Measurements from ENCODE around the gene ZFHX2.

Gene ZFHX2

GRCh38 chr14:23582906-23583760 is 31.6 kb upstream of the ZFHX2 start:
- no peak overlapping the region for H3K4me3 ChIP-seq (ENCODE audit: low read length)
- no peak overlapping the region for H3K27ac ChIP-seq (ENCODE audit: low read length)
- no peaks in the 10 kb centered on the region for H3K36me3 ChIP-seq (replicated peaks; ENCODE audit: insufficient read depth, low read length)
- no peak overlapping the region for H3K4me2 ChIP-seq (ENCODE audit: low read depth, low read length)
- no peaks in the 10 kb centered on the region for H3K79me2 ChIP-seq (ENCODE audit: low read length)
- no peaks in the 10 kb centered on the region for H3K9me3 ChIP-seq (replicated peaks; ENCODE audit: insufficient read depth, low read length)
- no peaks in the 10 kb centered on the region for H3F3A ChIP-seq (ENCODE audit: insufficient read depth, low read length)
- DNase-seq: no peak
- H3K27me3 ChIP-seq (replicated peaks; ENCODE audit: insufficient read depth, low read length): 0 out of 2 replicates have a peak, but pooled peaks cover 8% of the 10 kb centered on the region
- no peaks in the 10 kb centered on the region for H3K9me2 ChIP-seq (replicated peaks; ENCODE audit: insufficient read depth, low read length)
- no peak for TF ChIP-seq CTCF (IDR thresholded peaks at IDR 0.05; ENCODE audit: low read length)
- TF ChIP-seq EZH2phosphoT487 (IDR thresholded peaks at IDR 0.05; ENCODE audit: low read length): no peak
- no peak for TF ChIP-seq EZH2 (optimal IDR thresholded peaks at IDR 0.05; ENCODE audit: low read depth, low read length)
- no peak overlapping the region for H3K9ac ChIP-seq (ENCODE audit: low read length)
- H3K4me1 ChIP-seq (ENCODE audit: low read length): no peaks in the 10 kb centered on the region
- H4K20me1 ChIP-seq (ENCODE audit: insufficient read depth, low read length): no peaks in the 10 kb centered on the region
- H2AFZ ChIP-seq (ENCODE audit: low read length): no peak overlapping the region

DNA sequence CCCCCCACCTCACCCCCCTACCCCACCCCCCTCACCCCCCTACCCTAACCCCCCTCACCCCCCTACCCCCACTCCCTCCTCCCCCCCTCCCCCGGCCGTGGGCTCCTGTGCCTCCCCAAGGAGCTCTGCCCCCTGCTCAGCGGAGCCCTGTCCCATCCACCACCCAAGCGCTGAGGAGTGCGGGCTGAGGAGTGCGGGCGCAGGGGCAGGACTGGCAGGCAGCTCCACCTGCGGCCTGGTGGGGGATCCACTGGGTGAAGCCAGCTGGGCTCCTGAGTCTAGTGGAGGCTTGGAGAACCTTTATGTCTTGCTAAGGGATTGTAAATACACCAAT is 29.4 kb upstream of the ZFHX2 start:
- no peak overlapping the region for H2AFZ ChIP-seq (ENCODE audit: low read length)
- H3K4me1 ChIP-seq (ENCODE audit: low read length): no peaks in the 10 kb centered on the region
- H3K9me3 ChIP-seq (replicated peaks; ENCODE audit: insufficient read depth, low read length): no peaks in the 10 kb centered on the region
- H3K36me3 ChIP-seq (replicated peaks; ENCODE audit: insufficient read depth, low read length): no peaks in the 10 kb centered on the region
- no peaks in the 10 kb centered on the region for H4K20me1 ChIP-seq (ENCODE audit: insufficient read depth, low read length)
- no peak overlapping the region for H3K9ac ChIP-seq (ENCODE audit: low read length)
- H3K27ac ChIP-seq (ENCODE audit: low read length): no peak overlapping the region
- 0 out of 2 replicates have a peak, but pooled peaks cover 8% of the 10 kb centered on the region for H3K27me3 ChIP-seq (replicated peaks; ENCODE audit: insufficient read depth, low read length)
- H3F3A ChIP-seq (ENCODE audit: insufficient read depth, low read length): no peaks in the 10 kb centered on the region
- no peak for DNase-seq
- no peaks in the 10 kb centered on the region for H3K79me2 ChIP-seq (ENCODE audit: low read length)
- H3K4me3 ChIP-seq (ENCODE audit: low read length): no peak overlapping the region
- H3K9me2 ChIP-seq (replicated peaks; ENCODE audit: insufficient read depth, low read length): no peaks in the 10 kb centered on the region
- H3K4me2 ChIP-seq (ENCODE audit: low read depth, low read length): no peak overlapping the region
- TF ChIP-seq EZH2 (optimal IDR thresholded peaks at IDR 0.05; ENCODE audit: low read depth, low read length) (no peak), CTCF (IDR thresholded peaks at IDR 0.05; ENCODE audit: low read length) (no peak), EZH2phosphoT487 (IDR thresholded peaks at IDR 0.05; ENCODE audit: low read length) (no peak)

GRCh38 chr14:23580152-23580926 is 28.8 kb upstream of the ZFHX2 start:
- Histone ChIP-seq H3K27me3 (replicated peaks; ENCODE audit: insufficient read depth, low read length) (0 out of 2 replicates have a peak, but pooled peaks cover 8% of the 10 kb centered on the region), H3K4me2 (ENCODE audit: low read depth, low read length) (no peak overlapping the region), H3K9me2 (replicated peaks; ENCODE audit: insufficient read depth, low read length) (no peaks in the 10 kb centered on the region), H3K4me1 (ENCODE audit: low read length) (no peaks in the 10 kb centered on the region), H3K27ac (ENCODE audit: low read length) (no peak overlapping the region), H3K9ac (ENCODE audit: low read length) (no peak overlapping the region), H3K4me3 (ENCODE audit: low read length) (no peak overlapping the region), H3K9me3 (replicated peaks; ENCODE audit: insufficient read depth, low read length) (no peaks in the 10 kb centered on the region), H2AFZ (ENCODE audit: low read length) (no peak overlapping the region), H3F3A (ENCODE audit: insufficient read depth, low read length) (no peaks in the 10 kb centered on the region), H3K79me2 (ENCODE audit: low read length) (no peaks in the 10 kb centered on the region), H4K20me1 (ENCODE audit: insufficient read depth, low read length) (no peaks in the 10 kb centered on the region), H3K36me3 (replicated peaks; ENCODE audit: insufficient read depth, low read length) (no peaks in the 10 kb centered on the region)
- no peak for DNase-seq
- TF ChIP-seq EZH2phosphoT487 (IDR thresholded peaks at IDR 0.05; ENCODE audit: low read length) (no peak), CTCF (IDR thresholded peaks at IDR 0.05; ENCODE audit: low read length) (no peak), EZH2 (optimal IDR thresholded peaks at IDR 0.05; ENCODE audit: low read depth, low read length) (no peak)

Data from MM.1S (cell line).